HepG2 (cell line): ENCODE measurements around the gene P4HB. TPM values are rescaled to one million over a fixed set of nuclear protein-coding genes. Genes with fewer than 3 reads are reported as not detected.

ENCODE experiments used
- ARNT2 ChIP-seq: sonication (generic); formaldehyde crosslinking; IDR thresholded peaks from 2 replicates; pipeline ENCODE4 v1.8.0; 2022; ENCODE audit warnings: mild to moderate bottlenecking, low read depth, missing genetic modification reagents, moderate library complexity
- ATF1 ChIP-seq: IDR thresholded peaks from 2 replicates; pipeline ENCODE4 v1.6.1; 2016; ENCODE audit warnings: mild to moderate bottlenecking, control low read depth
- JDP2 ChIP-seq: sonication (generic); formaldehyde crosslinking; IDR thresholded peaks from 2 replicates; pipeline ENCODE4 v1.8.1; 2022; ENCODE audit warnings: missing genetic modification reagents, borderline replicate concordance
- KLF16 ChIP-seq, 2 experiments: sonication (generic) in 1 of 2; formaldehyde crosslinking in 1 of 2; IDR thresholded peaks; 2 replicates each; pipeline versions ENCODE4 v1.6.1 to v1.8.0; 2016 to 2023; ENCODE audit warnings: missing genetic modification reagents in 2 of 2, missing compliant biosample characterization in 1 of 2
- MED1 ChIP-seq: sonication (generic); formaldehyde crosslinking; IDR thresholded peaks from 2 replicates; pipeline ENCODE4 v1.4.0; 2020; ENCODE audit warnings: missing genetic modification reagents
- MED8 ChIP-seq: sonication (generic); formaldehyde crosslinking; IDR thresholded peaks from 2 replicates; pipeline ENCODE4 v1.8.1; 2023; ENCODE audit warnings: mild to moderate bottlenecking, missing genetic modification reagents; ENCODE audit not compliant: insufficient replicate concordance
- NPAS2 ChIP-seq: sonication (generic); formaldehyde crosslinking; IDR thresholded peaks from 2 replicates; pipeline ENCODE4 v1.8.0; 2022; ENCODE audit warnings: mild to moderate bottlenecking, missing genetic modification reagents, borderline replicate concordance
- PHF20 ChIP-seq: sonication (generic); formaldehyde crosslinking; IDR thresholded peaks from 2 replicates; pipeline ENCODE4 v1.5.0; 2020; ENCODE audit warnings: mild to moderate bottlenecking, missing genetic modification reagents
- POLR2A ChIP-seq, 2 experiments: IDR thresholded peaks; 2 replicates each; pipeline ENCODE4 v1.6.1; 2011; ENCODE audit warnings: low read depth in 2 of 2, low read length in 2 of 2, mild to moderate bottlenecking in 1 of 2, moderate library complexity in 1 of 2; ENCODE audit not compliant: insufficient read depth in 1 of 2
- RAD21 ChIP-seq: fragments of 450-650 bp; formaldehyde crosslinking; IDR thresholded peaks from 2 replicates; pipeline ENCODE4 v1.5.0; 2020; ENCODE audit warnings: mild to moderate bottlenecking
- RARA ChIP-seq: IDR thresholded peaks from 2 replicates; pipeline ENCODE4 v1.6.1; 2016; ENCODE audit warnings: missing genetic modification reagents, missing compliant biosample characterization
- SSRP1 ChIP-seq: IDR thresholded peaks from 2 replicates; pipeline ENCODE4 v1.6.1; 2016; ENCODE audit warnings: control low read depth
- TMF1 ChIP-seq: sonication (generic); formaldehyde crosslinking; IDR thresholded peaks from 2 replicates; pipeline ENCODE4 v1.8.1; 2022; ENCODE audit warnings: low read depth, missing genetic modification reagents
- ZBTB20 ChIP-seq: sonication (generic); formaldehyde crosslinking; IDR thresholded peaks from 2 replicates; pipeline ENCODE4 v1.8.1; 2023; ENCODE audit warnings: missing genetic modification reagents, low read depth, mild to moderate bottlenecking, borderline replicate concordance
- ZFY ChIP-seq: sonication (generic); formaldehyde crosslinking; IDR thresholded peaks from 2 replicates; pipeline ENCODE4 v1.4.0; 2020; ENCODE audit warnings: missing genetic modification reagents
- ZNF143 ChIP-seq: sonication (generic); formaldehyde crosslinking; IDR thresholded peaks from 2 replicates; pipeline ENCODE4 v1.4.0; 2020; ENCODE audit warnings: missing genetic modification reagents
- ZNF207 ChIP-seq: fragments of 450-650 bp; IDR thresholded peaks from 2 replicates; pipeline ENCODE4 v1.6.1; 2016; ENCODE audit warnings: antibody characterized with exemption, borderline replicate concordance
- ZNF224 ChIP-seq: sonication (generic); formaldehyde crosslinking; IDR thresholded peaks from 2 replicates; pipeline ENCODE4 v1.5.0; 2020; ENCODE audit warnings: mild to moderate bottlenecking, missing genetic modification reagents
- ZNF512 ChIP-seq: sonication (generic); formaldehyde crosslinking; IDR thresholded peaks from 2 replicates; pipeline ENCODE4 v1.4.0; 2020; ENCODE audit warnings: mild to moderate bottlenecking, missing genetic modification reagents
- ZNF605 ChIP-seq: sonication (generic); formaldehyde crosslinking; IDR thresholded peaks from 2 replicates; pipeline ENCODE4 v1.8.0; 2022; ENCODE audit warnings: mild to moderate bottlenecking, missing genetic modification reagents
- ZNF761 ChIP-seq: sonication (generic); formaldehyde crosslinking; conservative IDR thresholded peaks from 2 replicates; pipeline ENCODE4 v1.4.0; 2020; ENCODE audit warnings: mild to moderate bottlenecking, missing genetic modification reagents
- ZUFSP ChIP-seq: sonication (generic); formaldehyde crosslinking; IDR thresholded peaks from 2 replicates; pipeline ENCODE4 v1.9.0; 2021; ENCODE audit warnings: missing genetic modification reagents, mild to moderate bottlenecking, borderline replicate concordance
- polyA plus RNA-seq, 8 experiments: library from polyadenylated mRNA; depleted of rRNA in 3 of 8; stranded (reverse) in 7 of 8; unstranded in 1 of 8; fragments of >200 nt; fragmentation: Illumina TruSeq in 4 of 8; extraction: Trizol in 4 of 8; gene quantifications; 2 replicates each; pipeline versions ENCODE4 v1.2.1 to v1.2.3, GENCODE V29; 2011 to 2016; ENCODE audit warnings: low read depth in 4 of 8, missing spikeins in 1 of 8, mixed read lengths in 1 of 8; ENCODE audit not compliant: insufficient read depth in 1 of 8
- total RNA-seq, 5 experiments: library from RNA; depleted of rRNA; stranded (reverse); fragments of >200 nt; fragmentation: Illumina TruSeq; extraction: Trizol; gene quantifications; 2 replicates each; pipeline ENCODE4 v1.2.3, GENCODE V29; 2016; ENCODE audit warnings: low read depth in 1 of 5
- TF ChIP-seq, protein P1 (sequence below): sonication (generic); formaldehyde crosslinking; IDR thresholded peaks from 2 replicates; pipeline ENCODE4 v1.4.0; 2020; ENCODE audit warnings: missing genetic modification reagents, borderline replicate concordance
- TF ChIP-seq, protein P2 (sequence below): sonication (generic); formaldehyde crosslinking; IDR thresholded peaks from 2 replicates; pipeline ENCODE4 v1.4.0; 2020; ENCODE audit warnings: mild to moderate bottlenecking, low read depth, missing genetic modification reagents

P4HB gene
- total and polyA plus RNA-seq, 2 of the 13 experiments (the other 11 are each of a cell fraction or from before 2014, with no cell fraction given) = 185 to 782 TPM

GRCh38 chr17:81869221-81870130, 9.1 kb upstream of the P4HB start (continued):
- TF ChIP-seq, protein P1, sequence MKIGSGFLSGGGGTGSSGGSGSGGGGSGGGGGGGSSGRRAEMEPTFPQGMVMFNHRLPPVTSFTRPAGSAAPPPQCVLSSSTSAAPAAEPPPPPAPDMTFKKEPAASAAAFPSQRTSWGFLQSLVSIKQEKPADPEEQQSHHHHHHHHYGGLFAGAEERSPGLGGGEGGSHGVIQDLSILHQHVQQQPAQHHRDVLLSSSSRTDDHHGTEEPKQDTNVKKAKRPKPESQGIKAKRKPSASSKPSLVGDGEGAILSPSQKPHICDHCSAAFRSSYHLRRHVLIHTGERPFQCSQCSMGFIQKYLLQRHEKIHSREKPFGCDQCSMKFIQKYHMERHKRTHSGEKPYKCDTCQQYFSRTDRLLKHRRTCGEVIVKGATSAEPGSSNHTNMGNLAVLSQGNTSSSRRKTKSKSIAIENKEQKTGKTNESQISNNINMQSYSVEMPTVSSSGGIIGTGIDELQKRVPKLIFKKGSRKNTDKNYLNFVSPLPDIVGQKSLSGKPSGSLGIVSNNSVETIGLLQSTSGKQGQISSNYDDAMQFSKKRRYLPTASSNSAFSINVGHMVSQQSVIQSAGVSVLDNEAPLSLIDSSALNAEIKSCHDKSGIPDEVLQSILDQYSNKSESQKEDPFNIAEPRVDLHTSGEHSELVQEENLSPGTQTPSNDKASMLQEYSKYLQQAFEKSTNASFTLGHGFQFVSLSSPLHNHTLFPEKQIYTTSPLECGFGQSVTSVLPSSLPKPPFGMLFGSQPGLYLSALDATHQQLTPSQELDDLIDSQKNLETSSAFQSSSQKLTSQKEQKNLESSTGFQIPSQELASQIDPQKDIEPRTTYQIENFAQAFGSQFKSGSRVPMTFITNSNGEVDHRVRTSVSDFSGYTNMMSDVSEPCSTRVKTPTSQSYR = peak; percentile 36; the same call in 1 of the 2 replicates
- TF ChIP-seq RAD21 (CRISPR knock-in tag) (peak; percentile 64; the same call in 1 of the 2 replicates), ZUFSP (CRISPR knock-in tag) (no peak), ZBTB20 (CRISPR knock-in tag) (no peak), ZNF207 (no peak), SSRP1 (CRISPR knock-in tag) (no peak; the same call in 1 of the 2 replicates), ARNT2 (CRISPR knock-in tag) (no peak; the same call in 1 of the 2 replicates), TMF1 (CRISPR knock-in tag) (peak; percentile 84), ZFY (peak; percentile 14), RARA (no peak), ATF1 (no peak), ZNF224 (no peak), PHF20 (CRISPR knock-in tag) (no peak), POLR2A (IDR thresholded peaks at IDR 0.05; ENCODE audit: insufficient read depth in 1 of 2, low read depth in 2 of 2, low read length in 2 of 2) (no peak; a peak in 1 of 4 replicates), ZNF143 (CRISPR knock-in tag) (peak; percentile 39; the same call in 1 of the 2 replicates), MED1 (peak; percentile 55), KLF16 (CRISPR knock-in tag; IDR thresholded peaks at IDR 0.05) (no peak; a peak in 2 of 4 replicates), JDP2 (CRISPR knock-in tag) (no peak), ZNF761 (no peak), ZNF605 (CRISPR knock-in tag) (peak; percentile 38; the same call in 1 of the 2 replicates), NPAS2 (CRISPR knock-in tag) (no peak), MED8 (CRISPR knock-in tag) (no peak), ZNF512 (CRISPR knock-in tag) (no peak)
- TF ChIP-seq, protein P2, sequence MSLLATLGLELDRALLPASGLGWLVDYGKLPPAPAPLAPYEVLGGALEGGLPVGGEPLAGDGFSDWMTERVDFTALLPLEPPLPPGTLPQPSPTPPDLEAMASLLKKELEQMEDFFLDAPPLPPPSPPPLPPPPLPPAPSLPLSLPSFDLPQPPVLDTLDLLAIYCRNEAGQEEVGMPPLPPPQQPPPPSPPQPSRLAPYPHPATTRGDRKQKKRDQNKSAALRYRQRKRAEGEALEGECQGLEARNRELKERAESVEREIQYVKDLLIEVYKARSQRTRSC (CRISPR knock-in tag) = no peak
